A549 (cell line): ENCODE results near the gene FOXF2. TPM values are rescaled to one million over a fixed set of nuclear protein-coding genes. Genes with fewer than 3 reads are reported as not detected.
A peak's percentile ranks its signal among the peaks of the same experiment; 100 is the strongest.

Source experiments
- ATAC-seq, 2 experiments: fragments of 200-7000 bp in 1 of 2; fragments of >200 bp in 1 of 2; cut with Nextera tagmentation in 1 of 2; cut with Tn5 transposase in 1 of 2; 3 replicates each; pipeline versions ENCODE4 v1.8.0 to v1.9.1; 2018 to 2020; ENCODE audit warnings: mild to moderate bottlenecking in 1 of 2, moderate library complexity in 1 of 2
- CTCF ChIA-PET: fragments of 300-600 bp; sonication (Branson Sonifier 250); formaldehyde crosslinking; extraction: SDS; loops from one replicate; lab custom pipeline; 2021; ENCODE audit warnings: antibody characterized with exemption, inconsistent platforms; lab: Yijun Ruan, JAX
- POLR2A ChIA-PET: fragments of 350-600 bp; formaldehyde crosslinking; extraction: SDS; loops from one replicate; lab custom pipeline; 2021; ENCODE audit warnings: antibody characterized with exemption, inconsistent platforms; lab: Yijun Ruan, JAX
- DNase-seq, 2 experiments: peaks; one replicate each; pipeline versions ENCODE4 v3.0.0 to v3.0.0-alpha.2; 2011 to 2016; ENCODE audit warnings: low read depth in 1 of 2, low spot score in 1 of 2
- FAIRE-seq: peaks from 2 replicates; lab custom pipeline; 2011; peaks lifted over from hg19 to GRCh38; lab: Jason Lieb, UNC
- H3K27ac ChIP-seq, 2 experiments: fragments of >200 bp; sonication (Bioruptor Twin); formaldehyde crosslinking; 3 replicates each; pipeline ENCODE4 v1.5.1; 2016 to 2017
- H3K4me1 ChIP-seq: fragments of >200 bp; sonication (Bioruptor Twin); formaldehyde crosslinking; 3 replicates; pipeline ENCODE4 v1.6.1; 2016
- H3K4me2 ChIP-seq: fragments of >200 bp; sonication (Bioruptor Twin); formaldehyde crosslinking; 3 replicates; pipeline ENCODE4 v1.6.1; 2016
- H3K4me3 ChIP-seq: fragments of >200 bp; sonication (Bioruptor Twin); formaldehyde crosslinking; 3 replicates; pipeline ENCODE4 v1.5.1; 2016
- H3K9me3 ChIP-seq: fragments of >200 bp; sonication (Bioruptor Twin); formaldehyde crosslinking; 3 replicates; pipeline ENCODE4 v1.6.1; 2016
- BCL3 ChIP-seq: fragments of >200 bp; sonication (Bioruptor Twin); formaldehyde crosslinking; IDR thresholded peaks from 3 replicates; pipeline ENCODE4 v1.6.1; 2016
- CHD2 ChIP-seq: fragments of 150-350 bp; IDR thresholded peaks from 2 replicates; pipeline ENCODE4 v1.6.1; 2014; ENCODE audit warnings: low read length; ENCODE audit not compliant: partially characterized antibody
- EHMT2 ChIP-seq: fragments of 200-600 bp; sonication (generic); IDR thresholded peaks from 2 replicates; pipeline ENCODE4 v1.6.1; 2016; ENCODE audit warnings: antibody characterized with exemption, low read depth, mild to moderate bottlenecking, moderate library complexity
- EP300 ChIP-seq, 2 experiments: fragments of >200 bp; sonication (Bioruptor Twin); formaldehyde crosslinking; IDR thresholded peaks; 2 replicates in 1 of 2; 3 replicates in 1 of 2; pipeline ENCODE4 v1.6.1; 2016 to 2017
- ESRRA ChIP-seq: fragments of 150-350 bp; IDR thresholded peaks from 2 replicates; pipeline ENCODE4 v1.6.1; 2014; ENCODE audit warnings: mild to moderate bottlenecking, low read length, borderline replicate concordance
- FOXS1 ChIP-seq: fragments of 250-450 bp; sonication (Bioruptor Pico); IDR thresholded peaks from 2 replicates; pipeline ENCODE4 v1.5.0; 2020; ENCODE audit warnings: mild to moderate bottlenecking, moderate library complexity
- GATA3 ChIP-seq: IDR thresholded peaks from 2 replicates; pipeline ENCODE4 v1.6.1; 2012; ENCODE audit warnings: borderline replicate concordance
- JUN ChIP-seq, 2 experiments: fragments of >200 bp; sonication (Bioruptor Twin); formaldehyde crosslinking; IDR thresholded peaks; 2 replicates in 1 of 2; 3 replicates in 1 of 2; pipeline ENCODE4 v1.6.1; 2016 to 2017
- JUNB ChIP-seq: fragments of >200 bp; sonication (Bioruptor Twin); formaldehyde crosslinking; IDR thresholded peaks from 2 replicates; pipeline ENCODE4 v1.6.1; 2016
- KDM5A ChIP-seq: fragments of 200-600 bp; sonication (generic); IDR thresholded peaks from 2 replicates; pipeline ENCODE4 v1.6.1; 2016; ENCODE audit warnings: antibody characterized with exemption, mild to moderate bottlenecking
- MAZ ChIP-seq: fragments of 150-350 bp; IDR thresholded peaks from 2 replicates; pipeline ENCODE4 v1.6.1; 2014; ENCODE audit warnings: antibody characterized with exemption, low read depth, low read length, borderline replicate concordance
- MYC ChIP-seq: IDR thresholded peaks from 2 replicates; pipeline ENCODE4 v1.6.1; 2012; ENCODE audit warnings: mild to moderate bottlenecking, inconsistent platforms, low read length, improper control_type of control experiment, borderline replicate concordance
- POLR2A ChIP-seq: IDR thresholded peaks from 2 replicates; pipeline ENCODE4 v1.6.1; 2012; ENCODE audit warnings: mild to moderate bottlenecking, low read length
- RARB ChIP-seq: fragments of 250-450 bp; sonication (Bioruptor Pico); IDR thresholded peaks from 2 replicates; pipeline ENCODE4 v1.8.0; 2021; ENCODE audit warnings: mild to moderate bottlenecking, moderate library complexity
- RCOR1 ChIP-seq: fragments of 150-350 bp; IDR thresholded peaks from 2 replicates; pipeline ENCODE4 v1.6.1; 2014; ENCODE audit warnings: antibody characterized with exemption, low read length, low read depth
- RNF2 ChIP-seq: fragments of 200-600 bp; sonication (generic); IDR thresholded peaks from 2 replicates; pipeline ENCODE4 v1.6.1; 2016; ENCODE audit warnings: low read depth, mild to moderate bottlenecking, antibody characterized with exemption, moderate library complexity, borderline replicate concordance
- ZFP36 ChIP-seq: fragments of 450-650 bp; IDR thresholded peaks from 2 replicates; pipeline ENCODE4 v1.6.1; 2014; ENCODE audit warnings: borderline replicate concordance; ENCODE audit not compliant: partially characterized antibody
- WGBS: methylation state at CpG from one replicate; pipeline ENCODE4 v1.1.6; 2017; ENCODE audit errors: missing lambda C conversion rate; 5-methylcytosine and 5-hydroxymethylcytosine counted together
- polyA plus RNA-seq, 4 experiments: library from polyadenylated mRNA; depleted of rRNA in 3 of 4; stranded (reverse); fragments of >200 nt; fragmentation: RNase III in 1 of 4; extraction: RNeasy Plus Mini Kit Qiagen cat#74134 plus additional on column Dnase treatment in 1 of 4; gene quantifications; 2 replicates in 3 of 4; 3 replicates in 1 of 4; pipeline ENCODE4 v1.2.3, GENCODE V29; 2011 to 2017
- TF ChIP-seq, protein P1 (sequence below): IDR thresholded peaks from 2 replicates; pipeline ENCODE4 v1.6.1; 2012; ENCODE audit warnings: low read depth, borderline replicate concordance
- TF ChIP-seq, protein P2 (sequence below): IDR thresholded peaks from 2 replicates; pipeline ENCODE4 v1.6.1; 2012
- TF ChIP-seq, protein P3 (sequence below): fragments of >200 bp; sonication (Bioruptor Twin); formaldehyde crosslinking; IDR thresholded peaks from 3 replicates; pipeline ENCODE4 v1.5.1; 2016

FOXF2 gene
- polyA plus RNA-seq, 2 of the 4 experiments (the other 2 are of a cell fraction): 6.6 to 12.3 TPM

DNA sequence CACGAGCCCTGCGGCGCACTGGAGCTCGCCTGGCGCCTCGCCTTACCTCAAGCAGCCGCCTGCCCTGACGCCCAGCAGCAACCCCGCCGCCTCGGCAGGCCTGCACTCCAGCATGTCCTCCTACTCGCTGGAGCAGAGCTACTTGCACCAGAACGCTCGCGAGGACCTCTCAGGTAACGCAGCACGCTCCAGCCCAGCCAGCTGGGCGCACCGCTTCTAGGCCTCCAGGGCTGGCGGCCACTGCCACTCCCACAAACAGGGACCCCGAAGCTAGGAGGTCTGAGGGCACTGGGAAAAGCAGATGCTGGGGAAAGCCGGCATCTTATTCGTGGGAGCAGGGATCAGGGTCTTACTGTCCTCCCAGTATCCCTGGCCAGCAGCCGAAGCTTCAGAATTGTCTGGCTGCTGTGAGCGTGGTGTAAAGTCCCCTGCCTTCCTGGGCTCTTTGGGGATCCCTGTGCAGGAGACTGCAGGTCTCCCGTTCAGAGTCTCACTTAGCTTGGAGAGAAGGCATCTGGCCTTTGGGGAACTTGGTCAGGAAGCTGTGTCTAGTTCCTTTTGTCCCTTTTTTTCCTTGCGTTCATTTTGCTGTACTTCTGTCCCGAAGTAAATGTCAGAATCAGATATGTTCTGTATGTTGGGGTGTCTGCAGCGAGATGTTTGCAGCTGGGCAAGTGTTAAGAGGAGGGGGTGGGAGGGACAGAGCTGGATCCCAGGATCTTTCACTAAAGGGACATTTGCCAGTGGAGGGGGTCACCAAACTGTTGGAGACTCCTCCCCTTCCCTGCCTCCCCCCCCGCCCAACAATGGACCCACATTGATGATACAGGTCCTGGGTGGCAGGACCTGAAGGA is 1.8 kb downstream of the FOXF2 start:
- no peak for DNase-seq
- Histone ChIP-seq H3K9me3 (no peaks in the 10 kb centered on the region), H3K4me1 (peaks cover 11% of the 10 kb centered on the region; the same call in 1 of the 3 replicates), H3K27ac (peak overlapping the region; percentile 92 to 93), H3K4me3 (peak overlapping the region; percentile 85), H3K4me2 (peak overlapping the region; percentile 88)
- no peak for FAIRE-seq
- ChIA-PET POLR2A (no interaction called here), CTCF (interaction anchor here (1.2 to 2.4 kb wide), 7 partner anchors 10 to 121 kb away, joined by 3 to 16 read pairs (median 4); no protein-coding TSS in a partner anchor)
- ATAC-seq: no peak; a peak in 1 of 6 replicates
- WGBS: 81% methylated on average over 21 of the region's 30 CpGs
- TF ChIP-seq RNF2: no peak

- no peak for TF ChIP-seq ESRRA
- TF ChIP-seq, protein P1, sequence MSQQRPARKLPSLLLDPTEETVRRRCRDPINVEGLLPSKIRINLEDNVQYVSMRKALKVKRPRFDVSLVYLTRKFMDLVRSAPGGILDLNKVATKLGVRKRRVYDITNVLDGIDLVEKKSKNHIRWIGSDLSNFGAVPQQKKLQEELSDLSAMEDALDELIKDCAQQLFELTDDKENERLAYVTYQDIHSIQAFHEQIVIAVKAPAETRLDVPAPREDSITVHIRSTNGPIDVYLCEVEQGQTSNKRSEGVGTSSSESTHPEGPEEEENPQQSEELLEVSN: no peak
- no peak for TF ChIP-seq GATA3
- no peak for TF ChIP-seq EHMT2
- TF ChIP-seq RCOR1: no peak
- no peak for TF ChIP-seq POLR2A
- TF ChIP-seq BCL3: no peak
- TF ChIP-seq, protein P2, sequence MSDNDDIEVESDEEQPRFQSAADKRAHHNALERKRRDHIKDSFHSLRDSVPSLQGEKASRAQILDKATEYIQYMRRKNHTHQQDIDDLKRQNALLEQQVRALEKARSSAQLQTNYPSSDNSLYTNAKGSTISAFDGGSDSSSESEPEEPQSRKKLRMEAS: no peak
- TF ChIP-seq JUN (IDR thresholded peaks at IDR 0.05): no peak
- TF ChIP-seq KDM5A: no peak
- no peak for TF ChIP-seq JUNB
- TF ChIP-seq, protein P3, sequence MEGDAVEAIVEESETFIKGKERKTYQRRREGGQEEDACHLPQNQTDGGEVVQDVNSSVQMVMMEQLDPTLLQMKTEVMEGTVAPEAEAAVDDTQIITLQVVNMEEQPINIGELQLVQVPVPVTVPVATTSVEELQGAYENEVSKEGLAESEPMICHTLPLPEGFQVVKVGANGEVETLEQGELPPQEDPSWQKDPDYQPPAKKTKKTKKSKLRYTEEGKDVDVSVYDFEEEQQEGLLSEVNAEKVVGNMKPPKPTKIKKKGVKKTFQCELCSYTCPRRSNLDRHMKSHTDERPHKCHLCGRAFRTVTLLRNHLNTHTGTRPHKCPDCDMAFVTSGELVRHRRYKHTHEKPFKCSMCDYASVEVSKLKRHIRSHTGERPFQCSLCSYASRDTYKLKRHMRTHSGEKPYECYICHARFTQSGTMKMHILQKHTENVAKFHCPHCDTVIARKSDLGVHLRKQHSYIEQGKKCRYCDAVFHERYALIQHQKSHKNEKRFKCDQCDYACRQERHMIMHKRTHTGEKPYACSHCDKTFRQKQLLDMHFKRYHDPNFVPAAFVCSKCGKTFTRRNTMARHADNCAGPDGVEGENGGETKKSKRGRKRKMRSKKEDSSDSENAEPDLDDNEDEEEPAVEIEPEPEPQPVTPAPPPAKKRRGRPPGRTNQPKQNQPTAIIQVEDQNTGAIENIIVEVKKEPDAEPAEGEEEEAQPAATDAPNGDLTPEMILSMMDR: no peak
- peak overlapping the region; percentile 88 for H3K4me2 ChIP-seq
- POLR2A ChIA-PET: no interaction called here
- no peak for FAIRE-seq
- 79% methylated on average over 11 of the region's 11 CpGs for WGBS
- CTCF ChIA-PET: interaction anchor here (1.3 to 2.4 kb wide), 5 partner anchors 10 to 122 kb away, joined by 3 to 16 read pairs (median 4); no protein-coding TSS in a partner anchor
- ATAC-seq: no peak
- H3K9me3 ChIP-seq: no peaks in the 10 kb centered on the region
- H3K4me1 ChIP-seq: peaks cover 17% of the 10 kb centered on the region; the same call in 2 of the 3 replicates
- peak overlapping the region; percentile 85 for H3K4me3 ChIP-seq
- DNase-seq: no peak
- peak overlapping the region in 1 of 2 experiments; percentile 93; a peak in 3 of 6 replicates for H3K27ac ChIP-seq
These were observed 2.5 kb downstream of the FOXF2 start for GRCh38 chr6:1391800-1392309.

GRCh38 chr6:1392813-1393640 is 3.7 kb downstream of the FOXF2 start:
- no peak for FAIRE-seq

More at GRCh38 chr6:1392813-1393640, 3.7 kb downstream of the FOXF2 start:
- ATAC-seq (no peak), DNase-seq (no peak)
- CTCF ChIA-PET: interaction anchor here (1.0 to 1.6 kb wide), 3 partner anchors 31 to 800 kb away, joined by 3 to 4 read pairs (median 3); no protein-coding TSS in a partner anchor
- Histone ChIP-seq H3K4me1 (peaks cover 18% of the 10 kb centered on the region; the same call in 2 of the 3 replicates), H3K27ac (peak overlapping the region in 1 of 2 experiments; percentile 93; a peak in 1 of 6 replicates), H3K9me3 (no peaks in the 10 kb centered on the region), H3K4me2 (peak overlapping the region; percentile 88; the same call in 1 of the 3 replicates), H3K4me3 (no peak overlapping the region)
- POLR2A ChIA-PET: no interaction called here
- over 99% methylated on average over 15 of the region's 74 CpGs for WGBS
- TF ChIP-seq MAZ (no peak), CHD2 (no peak), ZFP36 (no peak), RARB (no peak), EP300 (IDR thresholded peaks at IDR 0.05) (no peak), GATA3 (no peak), RNF2 (no peak), RCOR1 (no peak), KDM5A (no peak), FOXS1 (CRISPR knock-in tag) (no peak), MYC (no peak)
